Measurements from ENCODE around the gene KLK13.
A peak's percentile ranks its signal among the peaks of the same experiment; 100 is the strongest.

The KLK13 gene

DNA sequence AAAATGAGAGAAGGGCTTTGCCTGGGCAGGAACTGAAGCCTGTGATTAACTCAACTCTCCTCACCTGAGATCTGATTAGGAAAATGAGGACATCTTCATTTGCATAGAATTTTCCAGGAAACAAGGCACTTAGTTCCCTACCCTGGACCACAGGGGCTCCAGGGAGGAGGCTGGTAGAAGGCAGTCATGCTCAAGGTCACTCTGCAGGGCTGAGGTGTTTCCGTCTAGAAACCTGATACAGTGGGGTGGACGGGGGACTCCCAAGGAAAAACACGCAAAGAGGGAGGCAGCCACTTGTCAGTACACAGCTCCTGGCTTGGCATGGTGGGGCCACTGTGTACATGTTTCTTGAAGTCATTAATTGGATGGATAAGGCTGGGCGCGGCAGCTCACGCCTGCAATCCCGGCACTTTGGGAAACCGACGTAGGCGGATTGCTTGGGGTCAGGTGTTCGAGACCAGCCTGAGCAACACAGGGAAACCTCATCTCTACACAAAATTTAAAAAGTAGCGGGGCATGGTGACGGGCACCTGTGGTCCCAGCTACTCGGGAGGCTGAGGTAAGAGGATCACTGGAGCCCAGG lies 11.8 kb upstream of the KLK13 start:
- Histone ChIP-seq H3K27me3 (ENCODE audit: insufficient read depth, low read length) (no peaks in the 10 kb centered on the region; the same call in 1 of the 2 replicates), H3K9me3 (ENCODE audit: insufficient read depth, low read depth, low read length) (peaks cover 9% of the 10 kb centered on the region; the same call in 1 of the 2 replicates), H3K36me3 (ENCODE audit: insufficient read depth, low read depth, low read length) (no peaks in the 10 kb centered on the region), H3K4me1 (ENCODE audit: insufficient read depth, low read length) (peaks cover 3% of the 10 kb centered on the region), H3K4me3 (ENCODE audit: low read length) (no peak overlapping the region), H3K9ac (ENCODE audit: low read depth, low read length) (no peak overlapping the region), H3K27ac (ENCODE audit: low read length) (no peak overlapping the region)

DNA sequence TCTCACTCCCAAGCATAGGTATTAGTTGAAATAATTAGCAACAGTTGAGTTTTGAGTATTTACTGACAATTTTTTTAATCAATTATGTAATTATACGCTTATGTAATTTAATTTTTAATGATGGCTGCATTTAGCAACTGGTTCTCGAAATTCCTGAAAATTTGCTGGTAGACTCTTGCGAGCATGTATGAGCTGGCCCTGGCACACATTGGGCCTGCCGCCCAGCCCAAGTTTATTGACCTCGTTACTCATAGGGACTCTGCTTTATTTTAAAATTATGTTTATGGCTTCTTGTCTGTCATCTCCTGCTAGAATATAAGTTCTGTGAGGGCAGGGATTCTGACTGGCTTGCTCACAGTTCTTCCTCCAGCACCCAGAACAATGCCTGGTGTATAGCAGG lies 11.1 kb upstream of the KLK13 start:
- peaks cover 9% of the 10 kb centered on the region; the same call in 1 of the 2 replicates for H3K9me3 ChIP-seq (ENCODE audit: insufficient read depth, low read depth, low read length)
- no peak overlapping the region for H3K27ac ChIP-seq (ENCODE audit: low read length)
- no peaks in the 10 kb centered on the region; the same call in 1 of the 2 replicates for H3K27me3 ChIP-seq (ENCODE audit: insufficient read depth, low read length)
- no peak overlapping the region for H3K9ac ChIP-seq (ENCODE audit: low read depth, low read length)
- H3K4me3 ChIP-seq (ENCODE audit: low read length): no peak overlapping the region
- no peaks in the 10 kb centered on the region for H3K36me3 ChIP-seq (ENCODE audit: insufficient read depth, low read depth, low read length)
- H3K4me1 ChIP-seq (ENCODE audit: insufficient read depth, low read length): peaks cover 3% of the 10 kb centered on the region

DNA sequence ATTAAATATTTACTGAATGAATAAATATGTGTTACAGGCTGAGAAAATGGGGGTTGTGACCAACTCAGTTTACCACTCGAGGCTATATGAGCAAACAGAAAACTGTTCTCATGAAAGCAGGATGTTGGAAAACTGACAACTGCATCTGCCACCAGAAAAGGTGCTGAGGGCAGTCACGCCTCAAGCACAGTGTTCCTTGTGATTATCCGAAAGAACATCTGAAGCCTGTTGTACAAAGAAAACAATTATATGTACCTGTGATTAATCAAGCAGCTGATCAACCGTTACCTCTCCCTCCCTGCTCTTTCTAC lies 6.2 kb upstream of the KLK13 start:
- Histone ChIP-seq H3K4me3 (ENCODE audit: low read length) (no peak overlapping the region), H3K36me3 (ENCODE audit: insufficient read depth, low read depth, low read length) (no peaks in the 10 kb centered on the region), H3K9ac (ENCODE audit: low read depth, low read length) (no peak overlapping the region), H3K4me1 (ENCODE audit: insufficient read depth, low read length) (peaks cover 1% of the 10 kb centered on the region; the same call in 1 of the 2 replicates), H3K27me3 (ENCODE audit: insufficient read depth, low read length) (peaks cover 6% of the 10 kb centered on the region), H3K27ac (ENCODE audit: low read length) (no peak overlapping the region), H3K9me3 (ENCODE audit: insufficient read depth, low read depth, low read length) (peaks cover 9% of the 10 kb centered on the region; the same call in 1 of the 2 replicates)

DNA sequence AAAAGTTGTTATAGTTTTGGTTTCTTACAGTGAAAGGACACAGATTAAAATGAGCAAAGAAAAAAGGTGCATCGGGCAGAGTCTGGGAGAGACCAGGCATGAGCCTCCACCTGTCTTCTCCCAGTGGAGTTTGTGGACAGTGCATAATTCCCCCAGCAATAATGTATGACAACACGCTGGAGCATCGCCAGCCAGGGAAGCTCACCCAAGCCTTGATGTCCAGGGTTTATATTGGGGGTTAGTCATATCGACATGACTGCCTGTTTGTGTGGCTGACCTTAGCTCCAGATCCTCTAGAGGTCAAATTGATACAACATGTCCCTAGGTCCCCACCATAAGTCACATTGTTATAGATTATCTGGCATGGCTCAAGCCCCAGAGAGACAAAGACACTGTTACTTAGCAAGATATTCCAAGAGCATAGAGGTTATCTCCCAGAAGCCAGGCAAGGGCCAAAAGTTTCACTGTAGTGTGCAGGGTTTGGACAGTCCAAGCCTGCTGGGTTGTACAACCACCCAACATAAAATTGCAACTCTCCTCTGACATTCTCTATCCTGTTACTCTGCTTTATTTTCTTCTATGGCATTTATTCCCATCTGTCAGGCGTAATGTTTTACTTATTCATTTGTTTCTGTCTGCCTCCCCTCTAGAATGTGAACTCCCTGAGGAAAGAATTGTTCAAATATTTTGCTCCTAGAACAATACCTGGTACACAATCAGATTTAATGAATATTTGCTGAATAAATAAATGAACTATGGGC lies 5.6 kb upstream of the KLK13 start:
- Histone ChIP-seq H3K4me3 (ENCODE audit: low read length) (no peak overlapping the region), H3K36me3 (ENCODE audit: insufficient read depth, low read depth, low read length) (no peaks in the 10 kb centered on the region), H3K27me3 (ENCODE audit: insufficient read depth, low read length) (peaks cover 11% of the 10 kb centered on the region), H3K9ac (ENCODE audit: low read depth, low read length) (no peak overlapping the region), H3K9me3 (ENCODE audit: insufficient read depth, low read depth, low read length) (peaks cover 9% of the 10 kb centered on the region; the same call in 1 of the 2 replicates), H3K27ac (ENCODE audit: low read length) (no peak overlapping the region), H3K4me1 (ENCODE audit: insufficient read depth, low read length) (no peaks in the 10 kb centered on the region)

DNA sequence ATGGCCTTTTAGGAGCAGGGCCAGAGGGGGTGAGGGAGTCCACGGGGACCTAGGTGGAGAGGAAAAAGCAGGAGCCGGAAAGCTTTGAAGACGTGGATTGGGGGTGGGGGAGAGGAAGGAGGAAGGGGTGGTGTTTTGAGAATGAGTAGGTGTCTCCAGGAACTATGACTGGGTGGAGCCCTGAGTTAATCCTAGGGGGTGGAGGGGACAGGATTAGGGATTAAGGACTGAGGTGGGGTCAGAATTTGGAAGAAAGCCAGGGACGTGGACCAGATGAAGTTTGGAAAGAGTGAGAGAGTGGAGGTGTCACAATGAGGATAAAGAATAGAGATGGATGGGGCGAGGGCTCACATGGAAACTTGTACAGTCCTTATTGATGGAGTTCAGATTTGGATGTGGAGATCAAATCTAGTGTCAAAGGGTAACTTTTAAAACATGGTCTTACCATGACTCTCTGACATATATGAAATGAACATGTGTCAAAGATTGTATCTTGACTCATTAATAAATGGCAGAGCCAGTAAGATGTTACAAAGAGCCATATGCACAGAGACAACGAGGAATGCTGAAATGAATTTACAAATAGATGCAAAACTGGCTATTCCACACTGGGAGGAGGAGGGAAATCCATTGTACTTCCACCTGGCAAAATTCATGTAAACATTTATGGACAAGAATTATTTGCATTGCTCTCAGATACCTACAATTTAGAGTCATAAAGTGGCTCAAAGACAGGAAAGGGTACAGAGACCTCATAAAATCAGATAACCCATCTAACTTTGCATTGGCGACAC lies 1.7 kb upstream of the KLK13 start:
- Histone ChIP-seq H3K4me1 (ENCODE audit: insufficient read depth, low read length) (no peaks in the 10 kb centered on the region), H3K9me3 (ENCODE audit: insufficient read depth, low read depth, low read length) (no peaks in the 10 kb centered on the region), H3K27me3 (ENCODE audit: insufficient read depth, low read length) (peaks cover 17% of the 10 kb centered on the region), H3K36me3 (ENCODE audit: insufficient read depth, low read depth, low read length) (no peaks in the 10 kb centered on the region), H3K4me3 (ENCODE audit: low read length) (no peak overlapping the region), H3K9ac (ENCODE audit: low read depth, low read length) (no peak overlapping the region), H3K27ac (ENCODE audit: low read length) (no peak overlapping the region)

DNA sequence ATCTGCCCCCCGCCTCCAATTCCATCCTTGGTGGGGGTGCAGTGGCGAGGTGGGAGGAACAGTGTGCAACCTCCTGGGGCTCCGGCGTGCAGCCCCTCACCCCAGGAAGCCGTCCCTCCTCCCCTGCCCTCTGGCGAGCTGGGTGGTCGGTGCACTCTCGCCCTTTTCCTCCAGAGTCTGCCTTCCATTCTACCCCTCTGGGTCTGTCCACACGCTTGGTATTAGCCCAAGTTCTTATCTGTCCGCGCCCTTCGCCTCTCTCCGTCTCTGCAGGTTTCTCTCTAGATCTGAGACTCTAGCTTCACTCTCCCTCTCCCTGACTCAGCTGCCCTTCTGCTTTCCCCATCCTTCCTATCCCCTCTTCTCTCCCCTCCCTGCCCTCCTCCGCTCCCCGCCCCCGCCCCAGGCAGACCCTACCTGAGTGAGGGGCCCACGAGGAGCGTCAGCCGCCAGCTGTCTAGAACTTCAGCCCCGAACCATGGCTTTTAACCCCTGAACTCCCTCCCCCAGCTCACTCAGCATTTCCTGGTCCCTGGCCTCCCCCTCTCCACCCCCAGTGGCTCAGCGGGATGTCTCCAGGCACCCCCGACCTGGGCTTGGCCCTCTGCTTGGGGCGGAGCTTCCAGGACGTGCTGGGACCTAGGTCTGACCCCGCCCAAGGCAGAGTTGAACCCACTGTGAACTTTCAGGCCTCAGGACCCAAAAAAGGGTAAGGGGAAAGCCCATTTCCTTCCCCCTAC lies 499 bp upstream of the KLK13 start:
- no peaks in the 10 kb centered on the region for H3K36me3 ChIP-seq (ENCODE audit: insufficient read depth, low read depth, low read length)
- H3K27ac ChIP-seq (ENCODE audit: low read length): no peak overlapping the region
- H3K27me3 ChIP-seq (ENCODE audit: insufficient read depth, low read length): peaks cover 17% of the 10 kb centered on the region
- no peaks in the 10 kb centered on the region for H3K4me1 ChIP-seq (ENCODE audit: insufficient read depth, low read length)
- H3K4me3 ChIP-seq (ENCODE audit: low read length): peak overlapping the region; percentile 82
- H3K9ac ChIP-seq (ENCODE audit: low read depth, low read length): peak overlapping the region; percentile 51; the same call in 1 of the 2 replicates
- H3K9me3 ChIP-seq (ENCODE audit: insufficient read depth, low read depth, low read length): no peaks in the 10 kb centered on the region

DNA sequence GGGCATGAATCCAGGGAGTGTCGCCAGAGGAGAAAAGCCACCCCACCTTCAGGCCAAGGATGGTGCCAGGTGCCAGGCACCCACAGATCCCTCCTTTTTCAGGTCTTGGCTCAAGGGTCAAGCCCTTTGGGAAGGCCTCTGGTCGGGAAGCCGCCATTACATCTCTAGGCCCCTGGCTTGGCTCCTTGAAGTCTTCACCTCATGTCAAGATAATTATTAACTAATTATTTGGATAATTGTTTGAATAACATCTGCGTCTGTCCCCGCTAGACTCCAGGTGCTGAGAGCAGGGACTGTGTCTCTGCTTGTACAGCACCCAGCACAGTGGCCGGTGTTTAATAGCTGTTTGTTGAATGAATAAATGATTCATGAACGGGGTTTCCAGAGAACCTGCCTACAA lies 1.2 kb downstream of the KLK13 start:
- Histone ChIP-seq H3K27ac (ENCODE audit: low read length) (no peak overlapping the region), H3K4me1 (ENCODE audit: insufficient read depth, low read length) (no peaks in the 10 kb centered on the region), H3K4me3 (ENCODE audit: low read length) (no peak overlapping the region), H3K27me3 (ENCODE audit: insufficient read depth, low read length) (peaks cover 17% of the 10 kb centered on the region), H3K9ac (ENCODE audit: low read depth, low read length) (no peak overlapping the region), H3K9me3 (ENCODE audit: insufficient read depth, low read depth, low read length) (no peaks in the 10 kb centered on the region), H3K36me3 (ENCODE audit: insufficient read depth, low read depth, low read length) (no peaks in the 10 kb centered on the region)

DNA sequence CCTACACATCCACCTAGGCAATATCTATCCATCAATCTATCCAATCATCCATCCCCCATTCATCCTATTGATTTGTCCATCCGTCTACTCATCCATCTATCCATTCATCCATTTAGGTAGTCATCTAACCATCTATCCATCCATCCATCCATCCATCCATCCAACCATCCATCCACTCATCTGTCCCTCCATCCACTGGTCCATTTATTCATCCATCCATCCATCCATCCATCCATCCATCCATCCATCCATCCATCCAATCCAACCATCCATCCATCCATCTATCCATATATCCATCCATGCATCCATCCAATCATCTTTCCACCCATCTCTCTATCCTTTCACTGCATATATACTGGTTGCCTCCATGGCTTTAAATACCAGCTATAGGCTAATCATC lies 3.9 kb downstream of the KLK13 start:
- no peak overlapping the region for H3K9ac ChIP-seq (ENCODE audit: low read depth, low read length)
- H3K36me3 ChIP-seq (ENCODE audit: insufficient read depth, low read depth, low read length): no peaks in the 10 kb centered on the region
- H3K27ac ChIP-seq (ENCODE audit: low read length): no peak overlapping the region
- H3K4me3 ChIP-seq (ENCODE audit: low read length): no peak overlapping the region
- no peaks in the 10 kb centered on the region for H3K4me1 ChIP-seq (ENCODE audit: insufficient read depth, low read length)
- no peaks in the 10 kb centered on the region for H3K9me3 ChIP-seq (ENCODE audit: insufficient read depth, low read depth, low read length)
- H3K27me3 ChIP-seq (ENCODE audit: insufficient read depth, low read length): peaks cover 10% of the 10 kb centered on the region

DNA sequence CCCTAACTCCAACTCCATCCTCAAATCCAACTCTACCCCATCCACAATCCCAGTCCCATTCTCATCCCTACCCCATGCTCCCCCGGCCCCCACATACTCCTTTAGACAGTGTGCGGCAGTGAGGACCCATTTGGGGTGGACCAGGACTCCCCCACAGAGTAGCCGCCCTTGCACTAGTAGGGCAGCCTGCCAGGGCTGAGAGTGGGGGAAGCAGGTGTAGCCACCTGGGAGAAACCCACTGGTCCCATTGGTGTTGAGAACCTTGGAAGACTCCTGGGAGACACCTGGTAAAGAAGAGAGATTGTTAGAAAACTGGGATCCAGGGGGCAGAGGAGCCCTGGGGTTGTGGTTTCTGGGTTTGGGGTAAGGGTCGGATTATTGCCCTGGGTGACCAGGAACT lies 4.6 kb downstream of the KLK13 start:
- no peaks in the 10 kb centered on the region for H3K9me3 ChIP-seq (ENCODE audit: insufficient read depth, low read depth, low read length)
- H3K4me1 ChIP-seq (ENCODE audit: insufficient read depth, low read length): no peaks in the 10 kb centered on the region
- no peaks in the 10 kb centered on the region for H3K36me3 ChIP-seq (ENCODE audit: insufficient read depth, low read depth, low read length)
- H3K27me3 ChIP-seq (ENCODE audit: insufficient read depth, low read length): peaks cover 4% of the 10 kb centered on the region; the same call in 1 of the 2 replicates
- no peak overlapping the region for H3K9ac ChIP-seq (ENCODE audit: low read depth, low read length)
- no peak overlapping the region for H3K27ac ChIP-seq (ENCODE audit: low read length)
- no peak overlapping the region for H3K4me3 ChIP-seq (ENCODE audit: low read length)

DNA sequence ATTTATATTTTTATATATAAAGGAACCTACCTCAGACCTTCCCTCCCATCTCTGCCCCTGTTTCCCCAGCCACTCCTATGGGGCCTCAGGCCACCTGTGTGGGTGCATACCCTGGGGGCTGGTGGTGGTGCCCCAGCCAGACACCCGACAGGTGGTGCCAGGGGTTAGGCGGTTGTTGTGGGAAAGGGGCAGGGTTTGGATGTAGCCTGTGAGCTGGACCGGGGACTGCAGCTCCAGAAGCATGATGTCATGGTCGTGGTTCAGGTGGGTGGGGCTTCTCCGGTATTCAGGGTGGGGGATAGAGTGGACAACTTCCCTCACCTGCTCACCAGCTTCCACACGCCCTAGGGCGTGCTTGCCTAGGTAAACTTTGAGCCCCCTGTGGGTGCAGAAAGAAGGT lies 5.2 kb downstream of the KLK13 start:
- Histone ChIP-seq H3K27ac (ENCODE audit: low read length) (no peak overlapping the region), H3K27me3 (ENCODE audit: insufficient read depth, low read length) (no peaks in the 10 kb centered on the region), H3K36me3 (ENCODE audit: insufficient read depth, low read depth, low read length) (no peaks in the 10 kb centered on the region), H3K9me3 (ENCODE audit: insufficient read depth, low read depth, low read length) (no peaks in the 10 kb centered on the region), H3K4me1 (ENCODE audit: insufficient read depth, low read length) (no peaks in the 10 kb centered on the region), H3K4me3 (ENCODE audit: low read length) (no peak overlapping the region), H3K9ac (ENCODE audit: low read depth, low read length) (no peak overlapping the region)

DNA sequence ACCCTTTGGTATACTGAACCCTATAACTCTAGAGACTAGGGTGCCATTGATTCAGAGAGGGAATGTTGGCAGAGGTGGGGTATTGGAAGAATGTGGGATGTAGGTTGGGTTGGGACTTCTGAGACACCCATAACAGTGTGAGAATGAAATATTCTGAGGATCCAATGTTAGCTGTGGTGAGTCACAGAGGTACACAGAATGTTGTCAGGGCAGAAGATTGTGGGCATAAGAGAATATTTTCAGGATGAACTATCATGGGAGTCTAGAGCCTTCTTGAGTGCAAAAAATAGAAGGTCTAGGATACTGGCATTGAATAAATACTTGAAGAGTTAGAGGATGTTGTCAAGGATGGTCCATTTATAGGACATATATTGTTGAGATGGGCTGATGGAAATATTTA lies 9.0 kb downstream of the KLK13 start:
- Histone ChIP-seq H3K9ac (ENCODE audit: low read depth, low read length) (no peak overlapping the region), H3K36me3 (ENCODE audit: insufficient read depth, low read depth, low read length) (no peaks in the 10 kb centered on the region), H3K27me3 (ENCODE audit: insufficient read depth, low read length) (no peaks in the 10 kb centered on the region), H3K4me3 (ENCODE audit: low read length) (no peak overlapping the region), H3K27ac (ENCODE audit: low read length) (no peak overlapping the region), H3K4me1 (ENCODE audit: insufficient read depth, low read length) (peaks cover 4% of the 10 kb centered on the region; the same call in 1 of the 2 replicates), H3K9me3 (ENCODE audit: insufficient read depth, low read depth, low read length) (no peaks in the 10 kb centered on the region)

Measured in iPS-20b (cell line).